WTC11 (cell line): ENCODE data around the gene FBXL7. TPM values are rescaled to one million over a fixed set of nuclear protein-coding genes. Genes with fewer than 3 reads are reported as not detected.

Experiments used
- ATAC-seq: fragments of 200-7000 bp; cut with Tn5 transposase; 2 replicates; pipeline ENCODE4 v1.10.0; 2021; ENCODE audit warnings: mild to moderate bottlenecking, moderate library complexity
- CTCF ChIA-PET: fragments of 300-600 bp; sonication (Branson Sonifier 250); formaldehyde crosslinking; loops from one replicate; lab custom pipeline; 2021; ENCODE audit warnings: antibody characterized with exemption; lab: Charles Lee
- POLR2A ChIA-PET: fragments of 350-600 bp; sonication (Branson Sonifier 250); formaldehyde crosslinking; loops from one replicate; lab custom pipeline; 2021; ENCODE audit warnings: antibody characterized with exemption; lab: Charles Lee
- DNase-seq: peaks from one replicate; pipeline ENCODE4 v3.0.0; 2021; ENCODE audit warnings: low spot score
- H3K27ac Mint-ChIP-seq: 2 replicates; pipeline ENCODE4 v1.8.0; 2021; ENCODE audit warnings: mixed read lengths
- H3K27me3 Mint-ChIP-seq: 2 replicates; pipeline ENCODE4 v1.8.0; 2021; ENCODE audit warnings: low read depth, mild to moderate bottlenecking, moderate library complexity, mixed read lengths
- H3K36me3 Mint-ChIP-seq: 2 replicates; pipeline ENCODE4 v1.8.0; 2021; ENCODE audit warnings: mixed read lengths
- H3K4me1 Mint-ChIP-seq: 2 replicates; pipeline ENCODE4 v1.8.0; 2022; ENCODE audit warnings: mixed read lengths
- H3K4me3 Mint-ChIP-seq: 2 replicates; pipeline ENCODE4 v1.8.0; 2021; ENCODE audit warnings: mild to moderate bottlenecking, moderate library complexity, mixed read lengths
- H3K9me3 Mint-ChIP-seq: 2 replicates; pipeline ENCODE4 v1.8.0; 2021; ENCODE audit warnings: mixed read lengths
- ATF3 ChIP-seq: sonication (generic); formaldehyde crosslinking; conservative IDR thresholded peaks from 2 replicates; pipeline ENCODE4 v1.8.1; 2022; ENCODE audit warnings: mild to moderate bottlenecking, missing genetic modification reagents
- E2F1 ChIP-seq: sonication (generic); formaldehyde crosslinking; IDR thresholded peaks from 2 replicates; pipeline ENCODE4 v1.8.0; 2022; ENCODE audit warnings: mild to moderate bottlenecking, missing genetic modification reagents
- E2F4 ChIP-seq: sonication (generic); formaldehyde crosslinking; IDR thresholded peaks from 2 replicates; pipeline ENCODE4 v1.8.1; 2022; ENCODE audit warnings: low read depth, mild to moderate bottlenecking, moderate library complexity, missing genetic modification reagents, borderline replicate concordance
- FOXP1 ChIP-seq: sonication (generic); formaldehyde crosslinking; IDR thresholded peaks from 2 replicates; pipeline ENCODE4 v1.8.0; 2022; ENCODE audit warnings: missing genetic modification reagents, mild to moderate bottlenecking, moderate library complexity, borderline replicate concordance
- GABPB1 ChIP-seq: sonication (generic); formaldehyde crosslinking; IDR thresholded peaks from 2 replicates; pipeline ENCODE4 v1.8.1; 2023; ENCODE audit warnings: mild to moderate bottlenecking, missing genetic modification reagents
- IRF1 ChIP-seq: sonication (generic); formaldehyde crosslinking; IDR thresholded peaks from 2 replicates; pipeline ENCODE4 v1.8.0; 2023; ENCODE audit warnings: missing genetic modification reagents
- IRF2 ChIP-seq: sonication (generic); formaldehyde crosslinking; IDR thresholded peaks from 2 replicates; pipeline ENCODE4 v1.8.0; 2022; ENCODE audit warnings: low read depth, missing genetic modification reagents, borderline replicate concordance
- NFYB ChIP-seq: sonication (generic); formaldehyde crosslinking; conservative IDR thresholded peaks from 2 replicates; pipeline ENCODE4 v1.8.0; 2022; ENCODE audit warnings: low read depth, missing genetic modification reagents
- NR3C1 ChIP-seq: sonication (generic); formaldehyde crosslinking; conservative IDR thresholded peaks from 2 replicates; pipeline ENCODE4 v1.8.1; 2023; ENCODE audit warnings: low read depth, mild to moderate bottlenecking, missing genetic modification reagents
- PRDM15 ChIP-seq: sonication (generic); formaldehyde crosslinking; IDR thresholded peaks from 2 replicates; pipeline ENCODE4 v1.8.0; 2022; ENCODE audit warnings: missing genetic modification reagents
- PRRX2 ChIP-seq: fragments of 250-450 bp; sonication (Bioruptor Pico); IDR thresholded peaks from 2 replicates; pipeline ENCODE4 v1.8.0; 2021; ENCODE audit warnings: mild to moderate bottlenecking
- RELA ChIP-seq: sonication (generic); formaldehyde crosslinking; IDR thresholded peaks from 2 replicates; pipeline ENCODE4 v1.8.1; 2022; ENCODE audit warnings: missing genetic modification reagents, mild to moderate bottlenecking, borderline replicate concordance
- TCF7 ChIP-seq: sonication (generic); formaldehyde crosslinking; IDR thresholded peaks from 2 replicates; pipeline ENCODE4 v1.8.0; 2022; ENCODE audit warnings: mild to moderate bottlenecking, low read depth, missing genetic modification reagents, moderate library complexity
- TP53 ChIP-seq: sonication (generic); formaldehyde crosslinking; IDR thresholded peaks from 2 replicates; pipeline ENCODE4 v1.8.1; 2023; ENCODE audit warnings: mild to moderate bottlenecking, missing genetic modification reagents
- ZNF219 ChIP-seq: sonication (generic); formaldehyde crosslinking; IDR thresholded peaks from 2 replicates; pipeline ENCODE4 v1.8.0; 2023; ENCODE audit warnings: missing genetic modification reagents, mild to moderate bottlenecking, borderline replicate concordance
- ZNF671 ChIP-seq: fragments of 250-450 bp; sonication (Bioruptor Pico); IDR thresholded peaks from 2 replicates; pipeline ENCODE4 v1.8.0; 2021; ENCODE audit warnings: mild to moderate bottlenecking
- total RNA-seq: library from RNA; stranded (reverse); gene quantifications from 3 replicates; pipeline ENCODE4 v1.2.3, GENCODE V29; 2021
- TF ChIP-seq, protein P1 (sequence below): sonication (generic); formaldehyde crosslinking; IDR thresholded peaks from 2 replicates; pipeline ENCODE4 v1.8.0; 2023; ENCODE audit warnings: mild to moderate bottlenecking, missing genetic modification reagents
- TF ChIP-seq, protein P2 (sequence below): sonication (generic); formaldehyde crosslinking; IDR thresholded peaks from 2 replicates; pipeline ENCODE4 v1.8.1; 2023; ENCODE audit warnings: mild to moderate bottlenecking, missing genetic modification reagents, moderate library complexity
- TF ChIP-seq, protein P3 (sequence below): fragments of 250-450 bp; sonication (Bioruptor Pico); IDR thresholded peaks from 2 replicates; pipeline ENCODE4 v2.1.2; 2022; ENCODE audit warnings: mild to moderate bottlenecking, moderate library complexity
- TF ChIP-seq, protein P4 (sequence below): sonication (generic); formaldehyde crosslinking; IDR thresholded peaks from 2 replicates; pipeline ENCODE4 v1.8.1; 2023; ENCODE audit warnings: mild to moderate bottlenecking, moderate library complexity, missing genetic modification reagents

The FBXL7 gene
- total RNA-seq, 1 experiment from 2014 or later, result 13.8 TPM

DNA sequence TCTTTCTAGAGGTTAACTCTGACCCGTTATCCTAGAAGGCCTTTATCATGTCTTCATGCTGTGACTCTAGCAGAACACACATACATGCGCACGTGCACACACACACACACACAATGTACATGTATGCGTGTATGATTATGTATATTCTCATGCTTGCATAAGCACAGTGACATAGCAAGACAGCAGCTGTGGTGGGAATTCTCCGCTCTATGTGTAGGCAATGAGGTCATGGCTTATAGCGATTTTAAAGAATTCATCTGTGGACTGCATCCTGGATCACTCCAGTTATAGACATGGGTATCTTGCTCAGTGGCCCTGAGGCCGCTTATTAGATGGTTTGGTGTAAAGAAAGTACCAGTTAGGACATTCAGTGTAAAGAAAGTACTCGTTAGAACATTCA, 106.2 kb downstream of the FBXL7 start (continued):
- TF ChIP-seq, protein P1, sequence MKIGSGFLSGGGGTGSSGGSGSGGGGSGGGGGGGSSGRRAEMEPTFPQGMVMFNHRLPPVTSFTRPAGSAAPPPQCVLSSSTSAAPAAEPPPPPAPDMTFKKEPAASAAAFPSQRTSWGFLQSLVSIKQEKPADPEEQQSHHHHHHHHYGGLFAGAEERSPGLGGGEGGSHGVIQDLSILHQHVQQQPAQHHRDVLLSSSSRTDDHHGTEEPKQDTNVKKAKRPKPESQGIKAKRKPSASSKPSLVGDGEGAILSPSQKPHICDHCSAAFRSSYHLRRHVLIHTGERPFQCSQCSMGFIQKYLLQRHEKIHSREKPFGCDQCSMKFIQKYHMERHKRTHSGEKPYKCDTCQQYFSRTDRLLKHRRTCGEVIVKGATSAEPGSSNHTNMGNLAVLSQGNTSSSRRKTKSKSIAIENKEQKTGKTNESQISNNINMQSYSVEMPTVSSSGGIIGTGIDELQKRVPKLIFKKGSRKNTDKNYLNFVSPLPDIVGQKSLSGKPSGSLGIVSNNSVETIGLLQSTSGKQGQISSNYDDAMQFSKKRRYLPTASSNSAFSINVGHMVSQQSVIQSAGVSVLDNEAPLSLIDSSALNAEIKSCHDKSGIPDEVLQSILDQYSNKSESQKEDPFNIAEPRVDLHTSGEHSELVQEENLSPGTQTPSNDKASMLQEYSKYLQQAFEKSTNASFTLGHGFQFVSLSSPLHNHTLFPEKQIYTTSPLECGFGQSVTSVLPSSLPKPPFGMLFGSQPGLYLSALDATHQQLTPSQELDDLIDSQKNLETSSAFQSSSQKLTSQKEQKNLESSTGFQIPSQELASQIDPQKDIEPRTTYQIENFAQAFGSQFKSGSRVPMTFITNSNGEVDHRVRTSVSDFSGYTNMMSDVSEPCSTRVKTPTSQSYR, result no peak
- no peak for TF ChIP-seq FOXP1 (CRISPR knock-in tag)

DNA sequence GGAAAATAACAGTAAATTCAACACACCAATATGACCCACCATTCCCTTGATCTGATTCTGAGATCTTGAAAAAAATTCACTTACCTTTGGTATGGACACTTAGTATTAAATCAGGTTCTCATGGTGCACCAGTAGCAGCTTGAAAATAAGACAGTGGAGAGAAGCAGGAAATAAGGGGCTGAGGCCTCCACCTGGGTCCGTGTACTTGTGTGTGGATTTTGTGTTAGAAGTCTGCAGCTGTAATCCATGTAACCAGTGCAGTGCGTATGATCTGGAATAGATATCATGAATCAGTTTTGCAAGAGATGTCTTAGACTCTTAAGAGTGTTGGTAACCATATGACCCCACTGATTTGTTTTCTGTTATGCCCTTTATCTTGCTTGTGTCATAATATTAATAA, 107.1 kb downstream of the FBXL7 start:
- Mint-ChIP-seq H3K27ac (no peak overlapping the region), H3K4me3 (no peak overlapping the region), H3K36me3 (no peaks in the 10 kb centered on the region), H3K27me3 (no peaks in the 10 kb centered on the region), H3K9me3 (0 out of 2 replicates have a peak, but pooled peaks cover 3% of the 10 kb centered on the region), H3K4me1 (peaks cover 21% of the 10 kb centered on the region)
- no peak for DNase-seq
- ChIA-PET CTCF (no interaction called here), POLR2A (no interaction called here)
- TF ChIP-seq, protein P2, sequence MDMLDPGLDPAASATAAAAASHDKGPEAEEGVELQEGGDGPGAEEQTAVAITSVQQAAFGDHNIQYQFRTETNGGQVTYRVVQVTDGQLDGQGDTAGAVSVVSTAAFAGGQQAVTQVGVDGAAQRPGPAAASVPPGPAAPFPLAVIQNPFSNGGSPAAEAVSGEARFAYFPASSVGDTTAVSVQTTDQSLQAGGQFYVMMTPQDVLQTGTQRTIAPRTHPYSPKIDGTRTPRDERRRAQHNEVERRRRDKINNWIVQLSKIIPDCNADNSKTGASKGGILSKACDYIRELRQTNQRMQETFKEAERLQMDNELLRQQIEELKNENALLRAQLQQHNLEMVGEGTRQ, result no peak
- TF ChIP-seq, protein P3, sequence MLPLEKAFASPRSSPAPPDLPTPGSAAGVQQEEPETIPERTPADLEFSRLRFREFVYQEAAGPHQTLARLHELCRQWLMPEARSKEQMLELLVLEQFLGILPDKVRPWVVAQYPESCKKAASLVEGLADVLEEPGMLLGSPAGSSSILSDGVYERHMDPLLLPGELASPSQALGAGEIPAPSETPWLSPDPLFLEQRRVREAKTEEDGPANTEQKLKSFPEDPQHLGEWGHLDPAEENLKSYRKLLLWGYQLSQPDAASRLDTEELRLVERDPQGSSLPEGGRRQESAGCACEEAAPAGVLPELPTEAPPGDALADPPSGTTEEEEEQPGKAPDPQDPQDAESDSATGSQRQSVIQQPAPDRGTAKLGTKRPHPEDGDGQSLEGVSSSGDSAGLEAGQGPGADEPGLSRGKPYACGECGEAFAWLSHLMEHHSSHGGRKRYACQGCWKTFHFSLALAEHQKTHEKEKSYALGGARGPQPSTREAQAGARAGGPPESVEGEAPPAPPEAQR (CRISPR knock-in tag), result no peak
- TF ChIP-seq RELA (CRISPR knock-in tag) (no peak), ZNF671 (CRISPR knock-in tag) (no peak), NR3C1 (no peak), E2F4 (CRISPR knock-in tag) (no peak), PRDM15 (CRISPR knock-in tag) (no peak), ATF3 (CRISPR knock-in tag) (no peak), IRF1 (CRISPR knock-in tag) (no peak), IRF2 (CRISPR knock-in tag) (no peak), E2F1 (no peak), TP53 (CRISPR knock-in tag) (no peak), GABPB1 (CRISPR knock-in tag) (no peak), TCF7 (CRISPR knock-in tag) (no peak), NFYB (no peak), PRRX2 (no peak), ZNF219 (no peak)
- TF ChIP-seq, protein P4, sequence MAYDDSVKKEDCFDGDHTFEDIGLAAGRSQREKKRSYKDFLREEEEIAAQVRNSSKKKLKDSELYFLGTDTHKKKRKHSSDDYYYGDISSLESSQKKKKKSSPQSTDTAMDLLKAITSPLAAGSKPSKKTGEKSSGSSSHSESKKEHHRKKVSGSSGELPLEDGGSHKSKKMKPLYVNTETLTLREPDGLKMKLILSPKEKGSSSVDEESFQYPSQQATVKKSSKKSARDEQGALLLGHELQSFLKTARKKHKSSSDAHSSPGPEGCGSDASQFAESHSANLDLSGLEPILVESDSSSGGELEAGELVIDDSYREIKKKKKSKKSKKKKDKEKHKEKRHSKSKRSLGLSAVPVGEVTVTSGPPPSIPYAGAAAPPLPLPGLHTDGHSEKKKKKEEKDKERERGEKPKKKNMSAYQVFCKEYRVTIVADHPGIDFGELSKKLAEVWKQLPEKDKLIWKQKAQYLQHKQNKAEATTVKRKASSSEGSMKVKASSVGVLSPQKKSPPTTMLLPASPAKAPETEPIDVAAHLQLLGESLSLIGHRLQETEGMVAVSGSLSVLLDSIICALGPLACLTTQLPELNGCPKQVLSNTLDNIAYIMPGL (CRISPR knock-in tag), result no peak
- ATAC-seq, result no peak
